ENCODE measurements around the gene DBNL.

The DBNL gene

GRCh38 chr7:44078521-44078920 lies 34.0 kb downstream of the DBNL start:
- DNase-seq (ENCODE audit: low read depth) = no peak

GRCh38 chr7:44079331-44080021 lies 35.0 kb downstream of the DBNL start:
- DNase-seq (ENCODE audit: low read depth) = no peak

- no peak for DNase-seq (ENCODE audit: low read depth)
These were observed 35.6 kb downstream of the DBNL start for GRCh38 chr7:44080118-44080517.

- DNase-seq (ENCODE audit: low read depth) = no peak
These were observed 36.3 kb downstream of the DBNL start for GRCh38 chr7:44080686-44081265.

GRCh38 chr7:44081266-44081748 lies 36.8 kb downstream of the DBNL start:
- no peak for DNase-seq (ENCODE audit: low read depth)

- peak; percentile 95 for DNase-seq (ENCODE audit: low read depth)
These were observed 38.2 kb downstream of the DBNL start for GRCh38 chr7:44082541-44083207.

- DNase-seq (ENCODE audit: low read depth) = no peak
These were observed 39.3 kb downstream of the DBNL start for GRCh38 chr7:44083796-44084195.

- DNase-seq (ENCODE audit: low read depth) = no peak
These were observed 40.2 kb downstream of the DBNL start for GRCh38 chr7:44084701-44085100.

- no peak for DNase-seq (ENCODE audit: low read depth)
These were observed 41.0 kb downstream of the DBNL start for GRCh38 chr7:44085546-44085945.

GRCh38 chr7:44086627-44087026 lies 42.1 kb downstream of the DBNL start:
- no peak for DNase-seq (ENCODE audit: low read depth)

- no peak for DNase-seq (ENCODE audit: low read depth)
These were observed 43.7 kb downstream of the DBNL start for GRCh38 chr7:44087911-44088838.

GRCh38 chr7:44093102-44093641 lies 48.7 kb downstream of the DBNL start:
- no peak for DNase-seq (ENCODE audit: low read depth)

- no peak for DNase-seq (ENCODE audit: low read depth)
These were observed 49.9 kb downstream of the DBNL start for GRCh38 chr7:44094365-44094764.

GRCh38 chr7:44094883-44095592 lies 50.5 kb downstream of the DBNL start:
- no peak for DNase-seq (ENCODE audit: low read depth)

- no peak for DNase-seq (ENCODE audit: low read depth)
These were observed 51.3 kb downstream of the DBNL start for GRCh38 chr7:44095781-44096180.

GRCh38 chr7:44096326-44096881 lies 51.9 kb downstream of the DBNL start:
- no peak for DNase-seq (ENCODE audit: low read depth)

GRCh38 chr7:44097064-44097932 lies 52.8 kb downstream of the DBNL start:
- no peak for DNase-seq (ENCODE audit: low read depth)

- DNase-seq (ENCODE audit: low read depth) = no peak
These were observed 53.9 kb downstream of the DBNL start for GRCh38 chr7:44098092-44099068.

- no peak for DNase-seq (ENCODE audit: low read depth)
These were observed 55.2 kb downstream of the DBNL start for GRCh38 chr7:44099669-44100068.

All from non-pigmented ciliary epithelial cell (primary cell).